Measurements from ENCODE around the gene MCUR1. TPM values are rescaled to one million over a fixed set of nuclear protein-coding genes. Genes with fewer than 3 reads are reported as not detected.
"Not testable (repeated sequence)": the region's sequence is repeated elsewhere in the genome, so short reads cannot be mapped to it uniquely, and the experiment has no call there.

The MCUR1 gene
- total RNA-seq, 2 donors from 2014 or later: 14.3 to 24.2 TPM

DNA sequence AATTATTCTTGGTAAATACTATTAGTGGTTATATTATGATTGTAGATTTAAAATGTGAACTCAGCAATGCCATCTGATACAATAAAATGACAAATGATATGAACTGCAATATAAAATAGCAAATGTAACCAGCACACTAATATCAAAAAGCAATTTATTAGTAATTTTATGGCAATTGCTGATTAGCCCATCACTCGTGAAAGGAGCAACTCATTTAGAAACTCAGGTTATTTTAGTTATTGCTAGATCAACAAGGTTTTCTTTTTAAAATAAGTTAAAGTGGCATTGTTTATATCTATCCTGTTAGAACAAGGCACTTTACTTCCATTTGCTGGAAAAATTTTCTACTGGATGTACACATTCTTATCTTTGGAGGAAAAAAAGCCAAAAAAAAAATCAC lies 18.4 kb upstream of the MCUR1 start:
- no peak for DNase-seq (ENCODE audit: low spot score)
- intact Hi-C loops (cut with DNase I): no loop called here

DNA sequence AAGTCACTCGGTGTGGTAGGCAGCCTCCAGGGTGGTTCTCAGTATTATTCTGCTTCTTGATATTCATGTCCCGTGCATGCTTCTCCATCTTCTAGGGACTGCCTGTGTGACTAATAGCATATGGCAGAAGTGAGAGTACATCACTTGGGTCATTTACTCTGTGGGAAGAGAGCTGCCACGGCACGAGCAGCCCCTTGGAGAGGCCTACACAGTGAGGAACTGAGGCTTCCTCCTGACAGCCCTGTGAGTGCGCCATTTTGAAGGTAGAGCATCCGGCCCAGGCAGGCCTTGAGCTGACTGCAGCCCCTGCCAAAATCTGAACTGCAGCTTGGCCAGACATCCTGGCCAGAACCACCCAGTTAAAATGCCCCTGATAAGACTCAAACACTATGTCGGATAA lies 17.3 kb upstream of the MCUR1 start:
- intact Hi-C loops (cut with DNase I): no loop called here
- no peak for DNase-seq (ENCODE audit: low spot score)

DNA sequence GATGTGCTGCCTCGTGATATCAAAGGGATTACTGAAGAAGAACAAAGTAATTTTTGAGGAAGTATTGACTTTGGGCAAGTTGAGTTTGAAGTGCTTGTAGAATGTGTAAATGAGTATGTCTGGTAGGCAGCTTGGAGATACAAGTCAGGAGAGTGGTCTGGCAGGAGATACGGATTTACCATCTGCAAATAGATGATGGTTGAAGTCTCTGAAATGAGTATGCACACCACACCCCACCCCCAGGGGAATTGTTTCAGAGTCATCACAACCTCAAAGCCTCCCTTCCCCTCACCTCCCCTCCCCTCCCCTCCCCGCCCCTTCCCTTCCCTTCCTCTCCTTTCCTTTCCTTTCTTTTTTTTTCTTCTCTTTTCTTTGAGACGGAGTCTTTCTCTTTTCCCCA lies 16.4 kb upstream of the MCUR1 start:
- DNase-seq (ENCODE audit: low spot score): no peak
- intact Hi-C loops (cut with DNase I): no loop called here

DNA sequence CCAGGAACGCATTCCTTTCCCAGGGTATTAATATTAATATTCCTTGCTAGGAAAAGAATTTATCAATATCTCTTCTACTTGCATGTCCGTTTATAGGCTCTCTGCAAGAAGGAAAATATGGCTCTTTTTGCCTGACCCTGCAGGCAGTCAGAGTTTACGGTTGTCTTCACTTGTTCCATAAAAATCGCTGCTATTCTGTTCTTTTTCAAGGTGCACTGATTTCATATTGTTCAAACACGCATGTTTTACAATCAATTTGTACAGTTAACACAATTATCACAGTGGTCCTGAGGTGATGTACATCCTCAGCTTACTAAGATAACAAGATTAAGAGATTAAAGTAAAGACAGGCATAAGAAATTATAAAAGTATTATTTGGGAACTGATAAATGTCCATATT lies 15.1 kb upstream of the MCUR1 start:
- intact Hi-C loops (cut with DNase I); DNase-seq (ENCODE audit: low spot score): not testable (repeated sequence)

DNA sequence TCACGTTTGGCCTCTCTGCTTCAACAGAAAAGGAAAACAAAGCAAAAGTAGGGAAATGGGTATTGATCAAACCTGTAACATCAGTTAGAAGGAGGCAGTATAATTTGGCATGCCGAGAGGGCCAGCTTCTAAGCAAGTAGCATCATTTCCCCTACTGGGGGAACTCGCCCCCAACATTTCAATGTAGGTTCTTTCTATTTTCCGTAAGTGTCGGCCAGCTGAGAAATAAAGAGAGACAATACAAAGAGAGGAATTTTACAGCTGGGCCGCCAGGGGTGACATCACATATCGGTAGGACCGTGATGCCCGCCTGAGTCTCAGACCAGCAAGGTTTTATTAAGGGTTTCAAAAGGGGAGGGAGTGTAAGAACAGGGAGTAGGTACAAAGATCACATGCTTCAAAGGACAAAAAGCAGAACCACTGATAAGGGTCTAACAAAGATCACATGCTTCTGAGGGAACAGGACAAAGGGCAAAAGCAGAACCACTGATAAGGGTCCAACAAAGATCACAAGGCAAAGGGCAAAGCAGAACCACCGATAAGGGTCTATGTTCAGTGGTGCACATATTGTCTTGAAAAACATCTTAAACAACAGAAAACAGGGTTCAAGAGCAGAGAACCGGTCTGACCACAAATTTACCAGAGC lies 14.4 kb upstream of the MCUR1 start:
- intact Hi-C loops (cut with DNase I); DNase-seq (ENCODE audit: low spot score): not testable (repeated sequence)

DNA sequence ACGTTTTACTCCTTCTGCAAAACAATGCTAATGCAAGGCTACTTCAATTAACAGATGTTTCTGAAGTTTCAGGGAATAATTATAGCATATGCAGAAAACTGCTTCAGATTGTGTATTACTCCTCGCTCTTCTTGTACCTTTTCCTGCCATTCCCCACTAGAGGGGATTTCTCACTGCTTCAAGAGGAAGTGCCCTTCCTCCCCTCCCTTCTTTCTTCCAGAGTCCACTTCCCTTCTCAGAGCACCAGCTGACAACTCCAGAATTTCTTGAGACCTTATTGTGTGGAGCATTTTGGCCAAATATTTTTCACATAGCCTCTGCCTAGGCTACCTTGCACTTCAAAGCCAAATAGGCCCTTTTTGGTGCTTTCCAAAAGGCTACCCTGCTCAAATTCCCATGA lies 12.7 kb upstream of the MCUR1 start:
- no peak for DNase-seq (ENCODE audit: low spot score)
- intact Hi-C loops (cut with DNase I): no loop called here

DNA sequence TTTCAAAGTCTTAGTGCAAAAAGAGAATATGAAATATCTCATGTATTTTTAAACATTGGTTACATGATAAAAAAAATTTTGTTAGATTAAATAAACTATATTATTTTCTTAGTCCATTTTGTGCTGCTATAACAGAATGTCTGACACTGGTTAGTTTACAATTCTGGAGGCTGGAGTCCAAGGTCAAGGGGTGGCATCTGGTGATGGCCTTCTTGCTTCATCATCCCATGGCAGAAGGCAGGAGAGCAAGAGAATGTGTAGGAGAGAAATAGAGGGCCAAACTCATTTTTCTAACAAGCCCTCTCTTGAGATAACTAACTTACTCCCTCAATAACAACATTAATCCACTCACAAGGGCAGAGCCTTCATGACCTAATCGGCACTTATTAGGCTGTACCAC lies 11.5 kb upstream of the MCUR1 start:
- intact Hi-C loops (cut with DNase I): no loop called here
- no peak for DNase-seq (ENCODE audit: low spot score)

DNA sequence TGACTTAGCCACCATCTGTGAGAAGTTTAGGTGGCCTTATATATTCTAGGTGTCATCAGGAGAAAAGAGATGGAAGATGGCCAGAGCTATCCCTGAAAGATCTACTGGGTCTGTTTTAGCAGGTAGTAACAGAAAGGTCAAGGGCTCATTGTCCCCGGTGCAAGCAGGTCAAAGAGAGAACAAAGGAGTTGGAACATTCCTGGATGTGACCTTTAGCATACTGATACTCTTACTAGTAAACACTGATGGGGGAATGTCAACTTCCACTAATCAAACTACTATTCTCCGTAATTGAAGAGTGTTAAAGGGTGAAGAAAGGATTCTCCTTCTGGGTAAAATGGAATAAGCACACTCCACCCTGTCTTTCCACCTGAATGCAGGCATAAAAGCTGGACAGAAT lies 4.0 kb upstream of the MCUR1 start:
- intact Hi-C loops (cut with DNase I): no loop called here

DNA sequence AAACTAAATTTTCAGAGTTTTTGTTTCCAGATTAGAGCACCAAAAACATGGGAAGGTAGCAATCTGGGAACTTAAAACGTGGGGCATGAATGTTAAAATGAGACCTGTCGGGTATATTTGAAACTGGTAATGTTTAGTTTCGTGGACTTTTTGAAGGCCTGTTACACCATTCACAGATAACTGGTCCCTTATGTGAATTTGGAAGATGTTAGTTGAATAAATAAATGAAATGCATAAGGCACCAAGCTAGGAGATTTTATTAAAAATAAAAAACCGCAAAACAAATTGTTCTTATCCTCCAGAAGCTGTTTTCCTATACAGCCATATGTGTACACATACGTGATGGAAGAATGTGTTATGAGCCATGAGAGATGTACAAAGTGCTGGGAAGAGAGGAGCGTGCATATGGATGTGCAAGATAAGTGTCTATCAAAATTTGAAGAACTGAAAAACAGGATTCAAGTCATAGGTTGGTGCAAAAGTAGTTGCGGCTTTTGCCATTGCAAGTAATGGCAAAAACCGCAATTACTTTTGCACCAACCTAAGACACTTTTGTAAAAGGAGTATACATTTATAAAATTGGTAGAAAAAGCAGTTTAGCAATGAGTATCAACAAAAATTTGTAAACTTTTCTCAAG lies 700 bp upstream of the MCUR1 start:
- DNase-seq (ENCODE audit: low spot score): no peak
- intact Hi-C loops (cut with DNase I): no loop called here

More for the DNA sequence above, 4.0 kb upstream of the MCUR1 start:
- no peak for DNase-seq (ENCODE audit: low spot score)

DNA sequence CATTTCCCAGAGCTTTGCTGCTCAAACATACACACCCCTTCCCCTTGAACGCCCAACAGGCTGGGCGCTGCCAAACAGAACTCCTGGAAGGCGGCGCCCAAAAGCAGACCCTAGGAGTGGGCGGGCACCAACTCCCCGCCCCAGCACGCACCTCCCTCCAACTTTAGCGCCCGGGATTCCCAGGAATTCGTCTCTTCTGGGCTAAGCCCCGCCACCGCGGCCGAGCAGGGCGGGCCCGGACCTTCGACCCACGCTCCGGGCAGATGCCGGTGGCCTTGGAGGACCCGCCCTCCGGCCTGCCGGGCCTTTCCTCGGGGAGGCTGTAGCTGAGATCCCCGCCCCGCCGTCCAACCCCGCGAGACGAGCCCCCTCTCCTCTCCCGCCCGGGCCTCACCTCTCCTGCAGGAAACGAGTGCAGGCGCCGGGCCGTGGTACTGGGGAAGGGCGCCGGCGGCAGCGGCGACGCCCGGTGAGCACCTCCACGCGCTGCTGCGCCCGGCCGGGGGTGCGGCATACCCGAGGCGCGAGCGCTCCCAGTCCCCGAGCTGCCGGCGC lies 659 bp downstream of the MCUR1 start:
- DNase-seq (ENCODE audit: low spot score): peak; percentile 93
- intact Hi-C loops (cut with DNase I): no loop called here

DNA sequence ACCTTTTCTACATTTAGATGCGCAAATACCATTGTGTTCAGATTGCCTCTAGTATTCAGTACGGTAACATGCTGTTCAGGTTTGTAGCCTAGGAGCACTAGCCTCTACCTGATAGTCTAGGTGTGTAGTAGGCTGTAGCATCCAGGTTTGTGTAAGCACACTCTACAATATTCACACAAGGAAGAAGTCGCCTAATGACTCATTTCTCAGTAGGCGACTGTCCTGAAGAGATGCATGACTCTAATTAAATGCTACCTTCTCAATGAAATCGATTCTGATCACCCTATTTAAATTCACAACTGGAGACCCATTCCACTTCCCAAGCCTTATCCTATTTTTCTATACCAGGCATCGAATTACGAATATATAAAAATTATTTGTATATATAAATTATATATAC lies 1.3 kb downstream of the MCUR1 start:
- intact Hi-C loops (cut with DNase I): no loop called here

DNA sequence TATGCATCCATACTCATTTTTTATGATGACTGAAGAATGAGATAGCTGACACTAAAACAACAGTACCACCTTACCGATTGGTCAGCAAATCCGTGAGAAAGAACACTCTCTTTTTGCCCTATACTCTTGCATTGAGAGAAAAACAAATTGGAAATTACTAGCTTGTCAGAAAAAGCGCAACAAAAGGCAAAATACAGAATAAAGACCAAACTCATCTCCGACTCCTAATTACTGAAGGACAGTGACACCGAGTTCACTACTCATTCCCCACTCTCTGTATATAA lies 2.1 kb downstream of the MCUR1 start:
- intact Hi-C loops (cut with DNase I): no loop called here

More for the DNA sequence above, 1.3 kb downstream of the MCUR1 start:
- DNase-seq (ENCODE audit: low spot score): no peak

DNA sequence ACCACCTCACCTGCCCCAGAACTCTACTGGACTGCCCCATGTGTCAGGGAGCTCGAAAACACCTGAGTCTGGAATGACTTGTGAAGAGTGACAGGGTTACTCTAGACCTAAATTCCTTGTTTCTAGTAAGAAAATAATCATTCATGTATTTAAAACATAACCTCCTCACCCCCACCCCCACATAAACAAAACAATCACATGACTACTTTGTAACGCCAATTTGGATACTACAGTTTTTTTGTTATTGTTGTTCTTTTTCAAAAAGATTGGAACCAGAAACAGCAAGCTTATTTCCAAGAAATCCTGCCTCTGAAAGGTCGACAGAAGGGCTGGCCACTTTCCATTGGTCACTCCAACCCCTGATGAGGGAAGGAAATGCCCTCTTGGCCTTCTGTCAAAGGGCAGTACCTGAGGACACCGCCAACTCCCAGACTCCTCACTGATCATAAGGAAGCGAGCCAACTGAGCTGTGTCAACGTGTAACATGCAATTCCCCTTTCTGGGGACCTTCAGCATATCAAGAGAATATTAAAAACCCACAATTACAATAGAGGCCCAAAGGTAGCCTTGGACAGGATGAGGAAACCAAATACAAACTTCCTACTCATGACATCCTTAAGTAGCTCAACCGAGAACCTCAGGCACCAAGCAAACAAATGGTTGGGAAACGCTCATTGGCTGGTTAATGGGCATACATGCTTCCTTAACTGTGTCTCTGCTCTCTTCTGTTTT lies 2.6 kb downstream of the MCUR1 start:
- no peak for DNase-seq (ENCODE audit: low spot score)
- intact Hi-C loops (cut with DNase I): no loop called here

More for the DNA sequence above, 2.1 kb downstream of the MCUR1 start:
- DNase-seq (ENCODE audit: low spot score): no peak

DNA sequence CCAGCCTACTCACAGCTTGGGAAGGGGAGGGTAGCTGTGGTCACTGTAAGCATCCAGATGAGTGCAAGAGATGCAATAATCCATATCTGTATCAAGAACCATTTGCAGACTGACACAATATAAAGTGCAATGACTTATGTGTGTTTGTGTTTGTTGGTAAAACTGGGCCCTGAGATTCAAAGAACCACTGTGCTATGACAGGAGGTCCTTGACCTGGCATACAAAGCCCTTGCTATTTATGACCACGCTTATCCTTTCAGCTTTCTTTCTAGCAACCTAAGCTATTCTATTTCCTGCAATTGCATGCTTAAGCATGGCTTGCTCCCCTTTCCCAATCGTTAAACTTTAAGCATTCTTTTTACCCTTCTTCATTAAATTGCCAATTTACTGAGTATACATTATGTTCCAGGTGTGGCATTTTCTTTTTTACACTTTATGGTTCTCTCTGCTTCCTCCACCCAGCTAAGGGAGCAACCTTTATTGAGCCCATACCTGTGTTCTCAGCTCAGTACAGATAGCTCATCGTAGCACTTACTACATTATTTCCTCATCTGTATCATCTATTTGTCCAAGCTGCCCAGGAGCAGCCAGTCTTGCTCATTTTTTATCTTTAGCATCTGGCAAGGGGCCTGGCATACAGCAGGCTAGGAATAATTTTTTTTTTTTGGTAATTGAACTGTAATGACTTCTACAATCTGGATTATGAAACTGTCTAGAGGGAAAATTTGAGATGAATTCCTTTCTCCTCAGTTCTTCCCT lies 3.5 kb downstream of the MCUR1 start:
- no peak for DNase-seq (ENCODE audit: low spot score)
- intact Hi-C loops (cut with DNase I): no loop called here

DNA sequence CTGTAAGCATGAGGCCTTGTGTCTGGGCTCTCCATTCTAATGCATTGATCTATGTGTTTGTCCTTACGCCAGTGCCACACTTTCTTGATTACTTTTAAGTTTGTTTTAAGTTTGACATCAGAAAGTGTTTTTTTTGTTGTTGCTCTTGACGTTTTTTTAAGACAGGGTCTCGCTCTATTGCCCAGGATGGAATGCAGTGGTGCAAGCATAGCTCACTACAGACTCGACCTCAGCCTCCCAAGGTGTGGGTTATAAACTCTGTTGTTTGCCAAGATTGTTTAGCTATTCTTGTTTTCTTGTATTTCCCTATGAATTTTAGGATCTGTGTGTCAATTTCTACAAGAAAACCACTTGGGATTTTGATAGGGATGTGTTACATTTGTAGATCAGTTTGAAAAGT lies 5.6 kb downstream of the MCUR1 start:
- intact Hi-C loops (cut with DNase I): no loop called here
- DNase-seq (ENCODE audit: low spot score): no peak

DNA sequence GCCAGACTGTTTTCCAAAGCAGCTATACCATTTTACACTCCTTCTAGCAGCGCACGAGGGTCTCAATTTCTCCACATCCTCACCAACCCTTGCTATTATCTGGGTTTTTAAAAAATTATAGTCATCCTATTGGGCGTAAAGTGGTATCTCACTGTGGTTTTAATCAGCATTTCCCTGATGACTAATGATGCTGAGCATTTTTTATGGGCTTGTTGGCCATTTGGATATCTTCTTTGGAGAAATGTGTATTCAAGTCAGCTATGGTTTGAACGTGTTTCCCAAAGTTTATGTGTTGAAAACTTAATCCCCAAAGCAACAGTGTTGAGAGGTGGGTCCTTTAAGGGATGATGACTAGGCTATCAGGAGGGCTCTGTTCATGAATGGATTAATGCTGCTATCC lies 6.7 kb downstream of the MCUR1 start:
- no peak for DNase-seq (ENCODE audit: low spot score)
- intact Hi-C loops (cut with DNase I): no loop called here

DNA sequence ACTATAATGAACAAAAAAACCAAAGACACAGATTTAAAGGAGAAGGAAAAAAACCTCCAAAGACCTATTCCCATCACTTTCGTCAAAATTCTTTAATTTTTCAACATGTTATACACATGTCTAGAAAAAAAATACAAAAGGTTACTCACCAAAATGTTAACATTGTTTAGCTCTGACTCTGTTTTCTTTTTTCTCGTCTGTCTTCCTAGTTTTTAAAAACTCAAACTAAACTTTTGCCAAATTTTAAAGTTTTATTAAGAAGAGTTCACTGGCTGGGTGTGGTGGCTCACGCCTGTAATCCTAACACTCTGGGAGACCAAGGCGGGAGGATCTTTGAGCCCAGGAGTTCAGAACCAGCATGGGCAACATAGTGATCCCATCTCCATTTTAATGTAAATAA lies 10.8 kb downstream of the MCUR1 start:
- intact Hi-C loops (cut with DNase I): no loop called here
- no peak for DNase-seq (ENCODE audit: low spot score)

DNA sequence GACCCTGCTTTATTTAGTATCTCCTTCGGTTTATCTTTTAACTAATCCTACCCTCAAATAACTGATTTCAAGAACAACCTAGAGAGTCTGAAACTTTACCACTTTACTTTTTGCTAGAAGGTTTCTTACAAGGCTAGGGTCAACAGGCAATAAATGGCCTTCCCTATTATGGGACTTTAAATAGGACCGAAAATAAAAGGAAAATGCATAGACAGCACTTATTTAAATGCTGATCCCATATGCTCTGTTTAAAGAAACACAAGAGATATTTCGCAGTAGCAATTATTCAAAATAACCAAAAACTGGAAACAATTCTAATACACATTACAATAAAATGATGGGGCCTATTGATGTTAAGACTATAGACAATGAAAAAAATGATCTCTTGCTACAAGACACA lies 13.7 kb downstream of the MCUR1 start:
- no peak for DNase-seq (ENCODE audit: low spot score)
- intact Hi-C loops (cut with DNase I): no loop called here

DNA sequence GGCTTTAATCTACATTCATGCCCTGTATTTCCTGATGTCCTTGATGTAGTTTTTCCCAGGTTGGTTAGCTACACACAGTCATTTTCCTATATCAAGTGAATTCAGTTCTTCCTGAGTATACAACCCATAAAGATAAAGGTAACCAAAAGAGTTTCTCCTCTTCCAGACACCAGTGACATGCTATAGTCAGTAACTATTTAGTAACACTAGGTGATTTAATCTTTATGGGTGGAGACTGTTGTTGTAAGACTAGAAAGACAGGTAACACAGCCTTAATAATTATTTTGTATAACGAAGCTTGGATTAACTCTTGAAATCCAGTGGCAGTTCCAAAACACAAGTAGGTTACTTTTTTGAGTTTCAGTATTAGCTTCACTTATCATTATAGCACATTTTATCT lies 17.6 kb downstream of the MCUR1 start:
- intact Hi-C loops (cut with DNase I): no loop called here
- no peak for DNase-seq (ENCODE audit: low spot score)

Measured in posterior vena cava (tissue), 2 donors.